Measurements from ENCODE around the gene SCARB1. TPM values are rescaled to one million over a fixed set of nuclear protein-coding genes. Genes with fewer than 3 reads are reported as not detected.

The SCARB1 gene
- total and polyA plus RNA-seq, 2 of the 13 experiments (the other 11 are each of a cell fraction or from before 2014, with no cell fraction given), result 63.4 to 160 TPM

- TF ChIP-seq BATF2 (CRISPR knock-in tag; IDR thresholded peaks at IDR 0.05), result no peak
- TF ChIP-seq ZNF75D (CRISPR knock-in tag; IDR thresholded peaks at IDR 0.05; ENCODE audit: borderline replicate concordance), result no peak
- no peak for TF ChIP-seq ARNT (IDR thresholded peaks at IDR 0.05)
- TF ChIP-seq ZNF576 (CRISPR knock-in tag; IDR thresholded peaks at IDR 0.05), result no peak
- TF ChIP-seq ZNF275 (CRISPR knock-in tag; IDR thresholded peaks at IDR 0.05; ENCODE audit: borderline replicate concordance), result no peak; the same call in 1 of the 2 replicates
- TF ChIP-seq ZNF451 (CRISPR knock-in tag; IDR thresholded peaks at IDR 0.05), result no peak
- no peak for TF ChIP-seq ZNF747 (CRISPR knock-in tag; IDR thresholded peaks at IDR 0.05; ENCODE audit: borderline replicate concordance)
- no peak for TF ChIP-seq ZNF513 (CRISPR knock-in tag; conservative IDR thresholded peaks at IDR 0.05)
- TF ChIP-seq ZNF207 (IDR thresholded peaks at IDR 0.05; ENCODE audit: borderline replicate concordance), result no peak
- 0 out of 2 replicates have a peak, but pooled peaks have one; percentile 28 for TF ChIP-seq POGK (CRISPR knock-in tag; conservative IDR thresholded peaks at IDR 0.05)
- TF ChIP-seq CERS6 (CRISPR knock-in tag; IDR thresholded peaks at IDR 0.05), result no peak
- no peak for TF ChIP-seq MAFK (conservative IDR thresholded peaks at IDR 0.05 in 1 of 2, IDR thresholded peaks at IDR 0.05 in 1 of 2; ENCODE audit: low read length in 2 of 2)
- no peak for TF ChIP-seq MTERF4 (CRISPR knock-in tag; IDR thresholded peaks at IDR 0.05)
- no peak for TF ChIP-seq PRMT3 (CRISPR knock-in tag; IDR thresholded peaks at IDR 0.05; ENCODE audit: borderline replicate concordance, low read depth)
- TF ChIP-seq YY1 (IDR thresholded peaks at IDR 0.05; ENCODE audit: insufficient read depth, insufficient replicate concordance, low read depth, low read length), result no peak
- TF ChIP-seq SIN3A (IDR thresholded peaks at IDR 0.05; ENCODE audit: borderline replicate concordance, low read depth, low read length), result no peak
- TF ChIP-seq SETDB1 (CRISPR knock-in tag; IDR thresholded peaks at IDR 0.05; ENCODE audit: borderline replicate concordance), result no peak
- TF ChIP-seq PTBP1 (IDR thresholded peaks at IDR 0.05; ENCODE audit: low read depth, low read length, poor library complexity, severe bottlenecking), result no peak
- TF ChIP-seq ZNF891 (CRISPR knock-in tag; IDR thresholded peaks at IDR 0.05), result no peak
These were observed 34.5 kb downstream of the SCARB1 start (continued) for GRCh38 chr12:124829008-124829707.
